Measurements from ENCODE around the gene ARHGAP42. TPM values are rescaled to one million over a fixed set of nuclear protein-coding genes. Genes with fewer than 3 reads are reported as not detected.

ARHGAP42 gene
- total and polyA plus RNA-seq, 10 of the 15 experiments (the other 5 are each of a cell fraction or from before 2014, with no cell fraction given), result 1.8 to 6.3 (median 3.2) TPM

DNA sequence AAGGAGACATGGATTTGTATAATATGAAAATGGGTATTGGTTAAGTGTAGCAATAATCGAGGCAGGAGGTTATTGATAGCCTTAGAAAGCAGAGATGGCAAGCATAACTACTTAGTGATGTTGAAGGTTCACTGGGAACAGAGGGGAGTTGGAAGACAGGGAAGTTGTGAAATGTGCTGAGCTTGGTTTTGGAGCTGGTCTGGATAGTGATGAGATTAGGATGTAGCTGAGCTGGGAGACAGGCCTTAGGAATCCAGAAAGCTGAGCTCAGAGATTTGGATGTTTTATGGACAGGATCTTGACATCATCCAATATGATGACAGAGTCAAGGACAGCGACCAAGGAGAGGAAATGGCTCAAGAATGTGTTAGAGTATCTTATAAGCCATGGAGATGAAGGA lies 113.1 kb downstream of the ARHGAP42 start:
- CTCF ChIA-PET, result no interaction called here
- Histone ChIP-seq H3K9me3 (replicated peaks; ENCODE audit: control insufficient read depth, insufficient read depth, low read length) (no peaks in the 10 kb centered on the region), H3K79me2 (ENCODE audit: control insufficient read depth, insufficient read depth, low read length) (no peaks in the 10 kb centered on the region), H3K4me3 (no peak overlapping the region), H3K4me2 (ENCODE audit: control insufficient read depth, insufficient read depth) (no peak overlapping the region), H3K4me1 (ENCODE audit: control insufficient read depth, insufficient read depth, low read length) (no peaks in the 10 kb centered on the region), H3K36me3 (ENCODE audit: control insufficient read depth in 2 of 2, insufficient read depth in 2 of 2, low read length in 1 of 2) (no peaks in the 10 kb centered on the region), H3K27me3 (replicated peaks in 1 of 2; ENCODE audit: control insufficient read depth in 2 of 2, insufficient read depth in 2 of 2, low read length in 1 of 2) (no peaks in the 10 kb centered on the region), H3K9ac (ENCODE audit: control insufficient read depth, insufficient read depth, low read length) (no peak overlapping the region), H4K20me1 (ENCODE audit: control insufficient read depth, insufficient read depth) (no peaks in the 10 kb centered on the region), H2AFZ (ENCODE audit: control insufficient read depth, low read depth, low read length) (no peak overlapping the region), H3K27ac (ENCODE audit: control insufficient read depth, insufficient read depth) (no peak overlapping the region)
- no peak for ATAC-seq
- no TSS peak for BruUV-seq (replicated peaks)
- in situ Hi-C loops (cut with MboI), result no loop called here
- 50% methylated on average over 2 of the region's 2 CpGs for WGBS (ENCODE audit: insufficient coverage, insufficient replicate concordance, low lambda C conversion rate, missing lambda C conversion rate)
- RAD21 ChIA-PET (ENCODE audit: unreplicated experiment), result no interaction called here
- SMC1A ChIA-PET (ENCODE audit: uncharacterized antibody, unreplicated experiment), result no interaction called here
- POLR2A ChIA-PET, result no interaction called here
- no peak for FAIRE-seq
- no peak for TF ChIP-seq TCF7 (IDR thresholded peaks at IDR 0.05; ENCODE audit: borderline replicate concordance)
- no peak for TF ChIP-seq ZNF217 (IDR thresholded peaks at IDR 0.05)
- TF ChIP-seq RUNX3 (IDR thresholded peaks at IDR 0.05; ENCODE audit: low read length), result no peak
- TF ChIP-seq, protein P1, sequence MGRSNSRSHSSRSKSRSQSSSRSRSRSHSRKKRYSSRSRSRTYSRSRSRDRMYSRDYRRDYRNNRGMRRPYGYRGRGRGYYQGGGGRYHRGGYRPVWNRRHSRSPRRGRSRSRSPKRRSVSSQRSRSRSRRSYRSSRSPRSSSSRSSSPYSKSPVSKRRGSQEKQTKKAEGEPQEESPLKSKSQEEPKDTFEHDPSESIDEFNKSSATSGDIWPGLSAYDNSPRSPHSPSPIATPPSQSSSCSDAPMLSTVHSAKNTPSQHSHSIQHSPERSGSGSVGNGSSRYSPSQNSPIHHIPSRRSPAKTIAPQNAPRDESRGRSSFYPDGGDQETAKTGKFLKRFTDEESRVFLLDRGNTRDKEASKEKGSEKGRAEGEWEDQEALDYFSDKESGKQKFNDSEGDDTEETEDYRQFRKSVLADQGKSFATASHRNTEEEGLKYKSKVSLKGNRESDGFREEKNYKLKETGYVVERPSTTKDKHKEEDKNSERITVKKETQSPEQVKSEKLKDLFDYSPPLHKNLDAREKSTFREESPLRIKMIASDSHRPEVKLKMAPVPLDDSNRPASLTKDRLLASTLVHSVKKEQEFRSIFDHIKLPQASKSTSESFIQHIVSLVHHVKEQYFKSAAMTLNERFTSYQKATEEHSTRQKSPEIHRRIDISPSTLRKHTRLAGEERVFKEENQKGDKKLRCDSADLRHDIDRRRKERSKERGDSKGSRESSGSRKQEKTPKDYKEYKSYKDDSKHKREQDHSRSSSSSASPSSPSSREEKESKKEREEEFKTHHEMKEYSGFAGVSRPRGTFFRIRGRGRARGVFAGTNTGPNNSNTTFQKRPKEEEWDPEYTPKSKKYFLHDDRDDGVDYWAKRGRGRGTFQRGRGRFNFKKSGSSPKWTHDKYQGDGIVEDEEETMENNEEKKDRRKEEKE (IDR thresholded peaks at IDR 0.05), result no peak
- TF ChIP-seq, protein P2, sequence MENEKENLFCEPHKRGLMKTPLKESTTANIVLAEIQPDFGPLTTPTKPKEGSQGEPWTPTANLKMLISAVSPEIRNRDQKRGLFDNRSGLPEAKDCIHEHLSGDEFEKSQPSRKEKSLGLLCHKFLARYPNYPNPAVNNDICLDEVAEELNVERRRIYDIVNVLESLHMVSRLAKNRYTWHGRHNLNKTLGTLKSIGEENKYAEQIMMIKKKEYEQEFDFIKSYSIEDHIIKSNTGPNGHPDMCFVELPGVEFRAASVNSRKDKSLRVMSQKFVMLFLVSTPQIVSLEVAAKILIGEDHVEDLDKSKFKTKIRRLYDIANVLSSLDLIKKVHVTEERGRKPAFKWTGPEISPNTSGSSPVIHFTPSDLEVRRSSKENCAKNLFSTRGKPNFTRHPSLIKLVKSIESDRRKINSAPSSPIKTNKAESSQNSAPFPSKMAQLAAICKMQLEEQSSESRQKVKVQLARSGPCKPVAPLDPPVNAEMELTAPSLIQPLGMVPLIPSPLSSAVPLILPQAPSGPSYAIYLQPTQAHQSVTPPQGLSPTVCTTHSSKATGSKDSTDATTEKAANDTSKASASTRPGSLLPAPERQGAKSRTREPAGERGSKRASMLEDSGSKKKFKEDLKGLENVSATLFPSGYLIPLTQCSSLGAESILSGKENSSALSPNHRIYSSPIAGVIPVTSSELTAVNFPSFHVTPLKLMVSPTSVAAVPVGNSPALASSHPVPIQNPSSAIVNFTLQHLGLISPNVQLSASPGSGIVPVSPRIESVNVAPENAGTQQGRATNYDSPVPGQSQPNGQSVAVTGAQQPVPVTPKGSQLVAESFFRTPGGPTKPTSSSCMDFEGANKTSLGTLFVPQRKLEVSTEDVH (IDR thresholded peaks at IDR 0.05; ENCODE audit: low read depth, partially characterized antibody), result no peak
- no peak for TF ChIP-seq CHD4 (IDR thresholded peaks at IDR 0.05)
- no peak for TF ChIP-seq POU2F2 (IDR thresholded peaks at IDR 0.05; ENCODE audit: borderline replicate concordance, low read depth, low read length)
- no peak for TF ChIP-seq ESRRA (IDR thresholded peaks at IDR 0.05; ENCODE audit: low read length)
- TF ChIP-seq JUNB (IDR thresholded peaks at IDR 0.05), result no peak
- no peak for TF ChIP-seq NBN (IDR thresholded peaks at IDR 0.05)
- no peak for TF ChIP-seq NR2F1 (conservative IDR thresholded peaks at IDR 0.05)
- no peak for TF ChIP-seq BACH1 (IDR thresholded peaks at IDR 0.05; ENCODE audit: borderline replicate concordance)
- TF ChIP-seq SMAD1 (IDR thresholded peaks at IDR 0.05; ENCODE audit: low read depth, partially characterized antibody), result no peak
- TF ChIP-seq GABPA (IDR thresholded peaks at IDR 0.05; ENCODE audit: low read depth), result no peak
- intact Hi-C loops (cut with micrococcal nuclease; ENCODE audit: unreplicated experiment), result no loop called here
- DNase-seq (ENCODE audit: low read depth, low spot score), result no peak

All from GM12878 (cell line).